CD4-positive, alpha-beta T cell treated with Interleukin-2 at 100 ng/mL for 4 hours (primary cell): ENCODE data around the gene AGBL2.

Experiments used
- DNase-seq: peaks from one replicate; pipeline ENCODE4 v3.0.0-alpha.2; 2020; ENCODE audit warnings: low spot score

Gene AGBL2

DNA sequence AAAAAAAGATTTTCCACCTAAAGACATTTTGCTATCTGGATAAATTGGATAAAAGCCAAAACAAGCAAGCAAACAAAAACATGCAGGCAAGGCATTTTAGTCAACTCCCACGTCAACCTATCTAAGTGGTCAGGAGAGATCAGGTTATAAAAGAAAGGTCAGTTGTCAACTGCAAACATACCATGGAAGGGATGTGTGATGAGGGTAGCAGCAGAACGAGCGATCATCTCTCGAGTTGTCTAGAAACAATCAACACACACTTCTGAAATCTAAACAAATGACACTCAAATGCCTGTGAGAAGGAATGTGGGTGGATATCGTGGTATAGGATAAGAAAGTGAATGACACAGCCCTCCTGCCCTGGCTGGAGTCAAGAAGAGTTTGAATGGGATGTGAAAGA, 83.7 kb downstream of the AGBL2 start:
- no peak for DNase-seq

DNA sequence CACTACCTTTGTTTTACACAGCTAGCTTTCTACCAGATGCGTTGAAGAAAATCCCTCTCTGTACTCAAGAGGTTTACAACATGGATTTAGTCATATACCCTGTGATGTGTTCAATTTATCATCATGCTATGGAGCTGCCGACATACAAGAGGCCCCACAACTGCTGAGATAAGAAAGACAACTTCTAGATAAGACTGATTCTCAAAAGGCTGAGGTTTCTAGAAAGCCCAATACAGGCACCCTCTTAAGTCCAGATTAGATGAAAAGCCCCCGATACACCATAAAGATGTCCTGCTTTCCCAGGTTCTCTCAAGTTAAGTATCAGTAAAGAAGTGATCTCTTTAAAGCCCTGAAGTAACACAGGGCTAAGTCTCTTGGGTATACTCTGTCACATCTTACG, 87.1 kb downstream of the AGBL2 start:
- no peak for DNase-seq

DNA sequence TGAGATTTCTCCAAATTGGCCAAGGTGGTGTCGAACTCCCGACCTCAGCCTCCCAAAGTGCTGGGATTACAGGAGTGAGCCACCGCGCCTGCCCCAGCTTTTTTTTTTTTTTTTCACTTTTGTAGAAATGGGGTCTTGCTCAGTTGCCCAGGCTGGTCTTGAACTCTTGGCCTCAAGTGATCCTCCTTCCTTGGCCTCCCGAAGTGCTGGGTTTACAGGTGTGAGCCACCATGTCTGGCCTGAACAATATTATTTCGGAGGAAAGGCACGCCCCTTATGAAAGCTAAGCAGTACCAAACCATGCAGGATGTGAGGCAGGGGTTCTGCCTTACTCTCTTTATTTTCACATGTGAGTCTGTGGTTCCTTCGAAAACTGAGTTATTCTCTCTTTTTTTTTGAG, 88.9 kb downstream of the AGBL2 start:
- no peak for DNase-seq

DNA sequence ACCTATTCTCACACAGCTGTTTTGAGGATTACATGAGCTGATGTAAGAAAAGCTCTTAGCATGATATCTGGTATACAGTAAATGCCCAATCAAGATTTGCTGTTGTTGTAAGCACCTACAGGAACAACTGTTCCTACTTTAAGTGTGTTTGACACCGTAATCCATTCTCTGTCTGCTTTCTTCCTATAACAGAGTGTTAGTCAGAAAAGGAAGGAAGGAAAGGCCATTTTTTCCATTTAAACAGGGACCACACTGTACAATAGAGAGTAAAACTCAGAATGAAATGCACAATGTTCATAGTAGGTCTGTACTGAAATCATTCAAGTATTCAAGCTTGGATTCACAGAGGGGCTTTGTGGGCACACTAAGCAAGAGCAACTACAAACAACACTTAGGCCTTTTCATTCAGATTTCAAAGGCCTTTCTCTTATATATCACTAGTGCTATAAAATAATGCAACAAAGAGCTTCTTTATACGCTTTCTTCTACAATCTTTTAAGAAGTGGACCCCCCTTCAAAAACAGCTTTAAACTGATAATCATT, 94.3 kb downstream of the AGBL2 start:
- no peak for DNase-seq

DNA sequence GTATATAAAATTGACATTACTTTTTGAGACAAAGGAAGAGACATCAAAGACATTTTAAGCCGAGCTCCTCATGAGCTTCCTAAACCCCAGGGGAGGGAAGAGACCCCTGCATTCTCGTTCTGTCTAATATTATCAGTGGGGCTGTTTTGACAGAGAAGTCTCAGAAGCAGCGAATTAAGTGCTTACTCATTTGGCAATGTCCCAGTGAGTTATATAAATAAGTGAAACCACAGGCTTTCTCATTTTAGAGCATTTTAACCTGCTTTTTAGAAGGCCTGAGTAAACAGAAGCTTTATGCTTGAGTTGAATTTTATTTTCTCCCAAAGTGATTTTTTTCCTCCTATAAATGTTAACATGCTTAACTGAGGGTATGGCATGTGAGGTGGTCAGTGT, 97.8 kb downstream of the AGBL2 start:
- no peak for DNase-seq

DNA sequence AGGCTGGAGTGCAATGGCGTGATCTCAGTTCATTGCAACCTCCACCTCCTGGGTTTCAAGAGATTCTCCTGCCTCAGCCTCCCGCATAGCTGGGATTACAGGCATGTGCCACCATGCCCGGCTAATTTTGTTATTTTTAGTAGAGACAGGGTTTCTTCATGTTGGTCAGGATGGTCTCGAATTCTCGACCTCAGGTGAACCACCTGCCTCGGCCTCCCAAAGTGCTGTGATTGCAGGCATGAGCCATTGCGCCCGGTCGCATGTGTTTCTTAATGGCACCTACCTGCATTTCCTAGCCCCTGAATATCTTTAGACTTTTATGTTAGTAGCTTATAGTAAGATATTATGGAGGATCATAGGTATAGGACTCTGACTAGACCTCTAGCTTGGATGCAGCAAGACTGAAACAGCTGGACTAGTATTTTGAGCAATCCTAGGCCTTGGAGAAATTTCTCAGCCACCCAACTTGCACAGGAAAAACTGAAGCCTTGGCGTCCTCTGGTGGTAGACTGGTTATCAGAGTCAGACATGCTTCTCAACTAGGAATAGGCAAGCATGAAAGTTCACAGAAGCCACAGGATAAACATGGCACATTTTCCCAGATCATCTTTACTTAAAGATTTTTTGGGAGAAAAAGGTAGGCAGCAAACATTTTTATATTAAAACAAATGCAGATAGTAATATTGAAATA, 98.3 kb downstream of the AGBL2 start:
- DNase-seq = no peak

DNA sequence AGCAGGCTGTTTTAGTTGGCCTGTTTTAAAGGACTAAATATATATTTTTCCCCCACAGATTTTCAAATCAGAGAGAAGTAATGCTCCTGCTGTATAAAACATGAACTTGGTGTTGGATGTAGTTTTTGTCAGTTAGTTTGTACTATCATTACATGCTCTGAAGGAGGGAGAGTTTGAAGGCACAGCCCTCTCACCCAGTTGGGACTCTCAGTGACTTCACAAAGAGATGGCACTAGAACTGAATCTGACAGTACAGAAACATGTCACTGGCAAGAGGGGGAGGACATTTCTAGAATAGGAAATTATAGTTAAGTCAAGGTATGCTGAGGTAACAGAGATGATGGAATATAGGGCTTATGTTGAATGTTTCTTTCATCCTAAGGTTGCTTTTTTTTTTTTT, 99.9 kb downstream of the AGBL2 start:
- DNase-seq = no peak

DNA sequence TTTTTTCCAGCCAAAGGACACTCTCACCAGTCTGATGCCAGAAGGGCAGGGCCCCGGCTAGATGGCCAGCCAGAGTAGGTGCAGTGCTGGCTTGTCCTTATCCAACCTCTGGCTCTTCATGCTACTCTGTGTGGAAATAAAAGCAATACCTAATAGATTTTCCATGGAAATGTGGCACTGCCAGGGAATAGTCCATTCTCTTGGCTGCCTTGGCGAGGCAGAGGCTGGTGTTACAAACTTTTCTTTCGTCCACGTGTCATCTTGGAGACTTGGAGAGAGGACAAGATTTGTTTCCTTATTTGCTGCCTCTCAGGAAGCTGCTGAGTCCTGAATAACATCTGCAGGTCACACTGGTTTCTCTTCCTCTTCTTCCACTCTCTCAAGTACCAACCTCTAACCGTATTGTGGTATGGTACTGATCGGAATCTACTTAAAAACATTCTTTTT, 103.8 kb downstream of the AGBL2 start:
- DNase-seq = no peak

DNA sequence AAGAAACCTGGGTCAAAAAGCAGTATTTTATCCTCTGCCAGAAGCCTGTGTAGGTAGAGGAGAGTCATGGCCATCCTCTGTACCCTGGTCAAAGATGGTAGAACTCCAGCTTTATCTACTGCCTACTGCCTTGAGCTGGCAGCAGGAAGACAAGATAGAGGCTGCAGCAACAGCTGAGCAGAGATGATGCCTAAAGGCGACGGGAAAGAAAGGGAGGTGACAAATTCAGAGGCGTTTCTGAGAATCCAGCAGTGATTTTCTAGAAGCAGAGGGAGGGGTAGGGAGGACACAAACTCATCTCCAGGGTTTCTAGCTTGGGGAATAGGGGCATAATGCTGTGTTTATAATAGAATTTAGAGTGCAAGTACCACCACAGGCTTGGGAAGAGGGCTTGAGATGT, 105.5 kb downstream of the AGBL2 start:
- DNase-seq = no peak
